ENCODE data around the gene TPSB2. TPM values are rescaled to one million over a fixed set of nuclear protein-coding genes. Genes with fewer than 3 reads are reported as not detected.
"Not testable (repeated sequence)": the region's sequence is repeated elsewhere in the genome, so short reads cannot be mapped to it uniquely, and the experiment has no call there.

The TPSB2 gene
- total RNA-seq, 1 donor from 2014 or later = not detected

DNA sequence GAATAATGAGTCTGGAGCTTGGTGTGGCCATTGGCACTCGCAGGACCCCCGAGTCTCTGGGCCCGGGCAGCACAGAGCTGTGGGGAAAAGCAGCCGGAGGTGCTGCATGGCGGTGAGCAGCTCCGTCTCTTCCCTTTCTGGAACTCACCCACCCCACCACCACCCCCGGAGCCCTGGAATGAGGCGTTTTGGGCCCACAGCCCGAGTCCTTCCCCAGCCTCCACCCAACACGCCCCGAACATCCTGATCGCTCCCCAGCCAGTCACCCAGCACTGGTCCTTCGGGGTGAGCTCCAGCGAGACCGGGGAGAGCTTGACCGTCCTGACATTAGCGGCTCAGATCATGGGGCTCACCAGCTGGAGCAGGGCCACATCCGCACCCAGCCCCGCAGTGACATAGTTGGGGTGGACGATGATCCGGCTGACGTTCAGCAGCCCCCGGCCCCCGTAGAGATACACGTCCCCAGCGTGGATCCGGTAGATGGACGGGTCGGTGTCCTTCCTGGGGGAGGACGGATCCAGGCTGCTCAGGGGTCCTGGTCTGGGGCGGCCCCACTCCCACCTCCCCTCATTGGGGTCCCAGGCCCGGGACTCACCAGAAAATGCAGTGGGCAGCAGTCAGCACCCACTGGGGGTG, 32.3 kb upstream of the TPSB2 start:
- DNase-seq (ENCODE audit: low read depth) = no peak

DNA sequence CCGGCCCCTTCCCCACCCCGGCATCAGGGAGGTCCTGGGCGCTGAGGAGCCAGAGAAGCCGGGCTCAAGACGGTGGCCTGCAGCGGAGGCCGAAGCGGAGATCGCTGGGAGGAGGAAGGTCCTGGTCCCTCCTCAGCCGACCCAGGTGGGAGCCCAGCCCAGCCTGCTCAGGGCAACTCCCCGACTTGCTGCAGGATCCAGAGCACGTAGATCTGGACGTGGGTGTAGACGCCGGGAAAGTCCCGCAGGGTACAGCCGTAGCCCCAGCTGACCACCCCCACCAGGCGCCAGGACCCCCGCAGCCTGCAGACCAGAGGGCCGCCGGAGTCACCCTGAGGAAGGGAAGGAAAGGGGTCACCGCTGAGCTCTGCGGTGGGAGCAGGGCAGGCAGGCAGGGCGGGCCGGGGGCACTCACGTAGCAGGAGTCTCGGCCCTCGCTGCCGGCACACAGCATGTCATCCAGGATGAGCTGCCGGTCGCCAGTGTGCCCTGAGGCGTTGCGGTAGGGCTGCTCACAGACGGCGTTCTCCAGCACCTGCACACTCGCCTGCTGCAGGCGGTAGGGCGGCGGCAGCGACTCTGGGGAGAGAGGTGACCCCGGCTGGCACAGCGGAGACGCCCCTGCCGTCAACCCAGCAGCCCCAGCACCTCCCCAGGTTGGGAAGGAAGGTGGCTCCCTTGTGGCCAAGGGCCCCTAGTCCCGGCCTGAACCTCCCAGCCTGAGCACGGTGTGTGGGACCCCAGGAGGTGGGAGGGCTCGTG, 31.3 kb upstream of the TPSB2 start:
- DNase-seq (ENCODE audit: low read depth) = no peak

DNA sequence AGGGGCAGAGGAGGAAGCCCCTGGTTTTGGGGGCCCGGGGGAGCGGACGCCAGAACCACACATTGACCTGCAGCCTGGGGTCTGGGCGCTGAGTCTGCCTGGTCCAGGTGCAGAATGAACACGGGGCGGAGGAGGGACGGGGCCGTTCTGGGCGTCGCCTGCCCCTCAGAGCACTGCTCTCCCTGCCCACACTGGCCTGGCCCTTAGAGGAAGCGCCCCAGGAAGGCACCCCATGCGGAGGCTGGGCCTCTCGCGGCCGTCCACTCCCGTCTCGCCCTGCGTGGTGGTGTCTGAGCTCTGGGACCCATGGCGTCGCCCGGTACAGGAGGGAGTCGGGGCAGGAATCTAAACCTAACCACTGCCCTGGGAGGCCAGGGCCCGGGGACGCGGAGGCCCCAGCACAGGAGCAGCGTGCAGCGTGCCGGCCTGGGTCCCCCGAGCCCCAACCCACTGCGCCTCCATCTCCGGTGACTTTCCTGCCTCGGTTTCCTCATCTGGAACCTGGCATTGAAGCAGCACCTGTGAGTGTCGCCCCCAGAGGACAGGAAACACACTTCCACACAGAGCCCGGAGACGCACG, 30.2 kb upstream of the TPSB2 start:
- no peak for DNase-seq (ENCODE audit: low read depth)

DNA sequence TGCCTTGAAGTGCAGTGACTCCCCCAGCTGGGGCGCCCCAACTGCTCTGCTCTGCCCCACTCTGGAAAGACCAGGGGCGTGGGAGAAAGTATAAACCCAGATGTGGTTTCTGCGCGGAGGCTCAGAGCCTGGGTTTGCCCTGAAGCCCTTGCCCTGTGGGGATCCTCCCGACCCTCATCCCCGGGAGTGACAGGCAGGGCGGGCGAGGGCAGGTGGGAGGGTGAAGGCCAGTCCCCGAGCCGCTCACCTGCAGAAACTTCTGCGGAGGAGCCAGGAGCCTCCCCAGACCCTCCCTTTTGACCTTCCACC, 29.7 kb upstream of the TPSB2 start:
- no peak for DNase-seq (ENCODE audit: low read depth)

DNA sequence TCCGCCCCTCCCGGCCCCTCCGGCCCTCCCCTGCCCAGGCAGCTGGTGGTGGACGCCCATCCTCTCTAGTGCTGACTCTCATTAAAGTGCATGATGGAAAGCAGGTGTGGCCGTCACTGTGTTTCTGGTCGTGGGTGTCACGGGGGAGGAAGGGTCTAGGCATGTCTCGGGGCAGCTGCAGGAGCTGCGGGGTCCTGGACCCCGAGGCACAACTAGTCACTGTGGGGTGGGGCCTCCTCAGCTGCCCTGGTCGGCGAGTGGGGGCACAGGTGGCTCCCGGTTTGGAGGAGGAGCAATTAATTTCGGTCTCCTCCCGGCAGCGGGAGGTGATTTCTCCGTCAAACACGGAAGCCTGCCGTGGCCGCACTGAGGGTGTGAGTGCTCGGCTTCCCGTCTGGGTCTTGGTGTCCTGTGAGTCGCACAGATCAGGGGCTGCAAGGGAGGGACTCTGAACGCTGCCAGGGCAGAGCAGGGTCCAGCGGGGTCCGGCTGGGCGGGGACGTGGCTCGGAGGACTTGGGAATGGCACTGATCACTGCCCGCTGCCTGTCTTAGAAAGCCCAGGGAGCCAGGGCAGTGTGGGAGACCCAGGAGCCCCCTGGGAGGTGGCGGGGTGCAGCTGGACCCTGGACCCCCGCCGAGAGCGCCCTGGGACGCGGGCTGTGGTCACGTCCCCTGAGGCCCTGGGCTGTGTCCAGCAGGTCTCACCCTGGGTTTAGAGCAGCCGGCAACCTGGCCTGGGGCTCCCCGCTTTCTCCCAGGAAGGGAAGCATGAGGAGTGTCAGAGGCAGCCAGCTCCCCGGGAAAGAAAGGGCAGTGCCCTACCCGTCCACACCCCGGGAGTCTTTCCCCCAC, 29.1 kb upstream of the TPSB2 start:
- DNase-seq (ENCODE audit: low read depth) = no peak

DNA sequence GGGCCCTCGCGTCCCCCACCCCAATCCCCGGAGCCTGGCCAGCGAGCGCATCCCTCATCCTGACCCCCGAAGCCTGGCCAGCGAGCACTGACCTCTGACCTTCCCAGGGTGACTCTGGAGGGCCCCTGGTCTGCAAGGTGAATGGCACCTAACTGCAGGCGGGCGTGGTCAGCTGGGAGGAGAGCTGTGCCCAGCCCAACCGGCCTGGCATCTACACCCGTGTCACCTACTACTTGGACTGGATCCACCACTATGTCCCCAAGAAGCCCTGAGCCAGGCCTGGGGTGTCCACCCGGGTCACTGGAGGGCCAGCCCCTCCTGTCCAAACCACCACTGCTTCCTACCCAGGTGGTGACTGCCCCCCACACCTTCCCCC, 28.2 kb upstream of the TPSB2 start:
- DNase-seq (ENCODE audit: low read depth) = no peak

DNA sequence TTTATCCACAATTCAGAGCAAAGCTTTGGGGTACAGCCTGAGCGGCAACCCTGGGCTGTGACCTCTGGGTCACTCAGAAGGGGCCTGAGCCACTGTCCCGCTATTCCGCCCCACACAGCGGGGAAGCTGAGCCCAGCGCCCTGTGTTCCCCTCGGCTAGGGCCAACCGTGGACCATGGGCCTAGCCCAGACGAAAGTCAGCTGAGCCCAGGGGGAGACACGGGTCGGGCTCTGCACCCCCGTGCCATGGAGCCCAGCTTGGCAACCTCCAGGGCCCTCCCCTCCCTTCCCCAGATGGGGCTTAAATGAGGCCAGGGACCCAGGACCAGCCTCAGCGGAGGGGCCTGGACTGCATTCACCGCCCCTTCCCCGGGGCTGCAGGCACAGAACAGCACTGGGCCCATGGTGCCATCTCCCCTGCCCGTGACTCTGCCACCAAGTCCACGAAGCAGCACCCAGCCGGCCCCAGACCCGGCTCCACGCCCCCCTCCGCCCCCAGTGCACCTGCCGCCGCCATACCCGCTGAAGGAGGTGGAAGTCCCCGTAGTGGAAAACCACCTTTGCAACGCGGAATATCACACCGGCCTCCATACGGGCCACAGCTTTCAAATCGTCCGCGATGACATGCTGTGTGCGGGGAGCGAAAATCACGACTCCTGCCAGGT, 27.7 kb upstream of the TPSB2 start:
- DNase-seq (ENCODE audit: low read depth) = no peak

DNA sequence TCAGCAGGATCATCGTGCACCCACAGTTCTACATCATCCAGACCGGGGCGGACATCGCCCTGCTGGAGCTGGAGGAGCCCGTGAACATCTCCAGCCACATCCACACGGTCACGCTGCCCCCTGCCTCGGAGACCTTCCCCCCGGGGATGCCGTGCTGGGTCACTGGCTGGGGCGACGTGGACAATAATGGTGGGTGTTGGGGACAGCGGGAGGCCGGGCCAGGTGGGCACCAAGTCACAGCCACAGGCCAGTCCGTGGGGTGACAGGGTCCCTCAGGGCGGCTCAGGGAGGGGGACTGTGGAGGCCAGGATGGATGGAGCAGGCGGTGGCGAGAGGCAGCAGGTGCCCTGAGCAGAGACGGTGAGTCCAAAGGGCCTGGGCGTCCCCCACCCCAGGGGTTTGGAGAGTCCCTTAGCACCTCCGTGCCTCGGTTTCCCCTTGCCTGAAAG, 26.9 kb upstream of the TPSB2 start:
- no peak for DNase-seq (ENCODE audit: low read depth)

DNA sequence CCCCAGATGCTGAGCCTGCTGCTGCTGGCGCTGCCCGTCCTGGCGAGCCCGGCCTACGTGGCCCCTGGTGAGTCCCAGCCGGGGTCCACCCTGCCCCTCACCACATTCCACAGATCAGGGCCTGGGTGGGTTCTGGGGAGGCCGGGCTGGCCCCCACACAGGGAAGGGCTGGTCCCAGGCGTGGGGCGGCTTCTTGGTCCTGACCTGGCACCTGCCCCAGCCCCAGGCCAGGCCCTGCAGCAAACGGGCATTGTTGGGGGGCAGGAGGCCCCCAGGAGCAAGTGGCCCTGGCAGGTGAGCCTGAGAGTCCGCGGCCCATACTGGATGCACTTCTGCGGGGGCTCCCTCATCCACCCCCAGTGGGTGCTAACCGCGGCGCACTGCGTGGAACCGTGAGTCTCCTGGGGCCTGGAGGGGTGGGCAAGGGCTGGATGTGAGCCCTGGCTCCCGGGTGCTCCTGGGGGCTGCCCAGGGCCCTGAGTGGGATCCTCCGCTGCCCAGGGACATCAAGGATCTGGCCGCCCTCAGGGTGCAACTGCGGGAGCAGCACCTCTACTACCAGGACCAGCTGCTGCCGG, 26.4 kb upstream of the TPSB2 start:
- not testable (repeated sequence) for DNase-seq (ENCODE audit: low read depth)

DNA sequence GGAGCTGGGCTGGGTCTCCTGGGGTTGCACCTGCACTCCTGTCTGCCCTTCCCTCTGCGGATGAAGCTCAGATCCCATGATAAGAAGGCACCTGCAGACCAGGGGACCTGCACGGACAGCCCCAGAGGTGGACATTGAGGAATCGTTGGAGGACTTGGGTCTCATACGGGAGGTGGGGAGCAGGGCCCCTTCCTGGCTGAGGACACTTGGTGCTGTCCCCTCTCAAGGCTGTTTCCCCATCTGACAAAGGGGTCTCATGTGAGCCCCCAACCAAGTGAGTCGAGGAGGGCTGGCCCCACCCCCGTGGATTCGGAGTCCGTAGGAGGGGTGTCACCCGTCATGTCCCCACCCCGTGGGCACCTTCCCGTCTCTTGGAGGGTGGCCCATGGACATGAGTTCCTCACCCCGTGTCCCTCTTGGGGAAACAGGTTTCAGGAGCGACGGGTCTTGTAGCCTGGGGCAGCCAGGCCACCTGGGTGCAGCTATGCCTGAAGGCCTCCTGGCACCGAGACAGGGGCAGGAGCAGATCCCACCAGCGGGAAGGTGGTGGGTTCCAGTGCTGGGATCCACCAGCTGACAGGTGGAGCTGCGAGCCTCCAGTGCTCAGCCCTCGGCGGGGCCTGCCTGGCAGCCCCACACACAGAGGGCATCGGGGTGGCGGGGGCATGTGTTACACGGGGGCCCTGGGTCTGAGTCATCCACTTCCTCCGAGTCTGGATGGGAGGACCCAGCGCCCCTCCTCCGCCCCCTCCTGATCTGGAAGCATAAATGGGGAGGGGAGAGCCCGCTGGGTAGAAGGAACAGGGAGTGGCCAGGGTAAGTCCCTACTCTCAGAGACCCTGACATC, 25.5 kb upstream of the TPSB2 start, which contains the start of gene TPSD1:
TPSD1 (plus strand) TSS at position 794 of the 847 bp plus-strand sequence. CDS start 212 bp downstream, outside the sequence.
- DNase-seq (ENCODE audit: low read depth) = not testable (repeated sequence)

DNA sequence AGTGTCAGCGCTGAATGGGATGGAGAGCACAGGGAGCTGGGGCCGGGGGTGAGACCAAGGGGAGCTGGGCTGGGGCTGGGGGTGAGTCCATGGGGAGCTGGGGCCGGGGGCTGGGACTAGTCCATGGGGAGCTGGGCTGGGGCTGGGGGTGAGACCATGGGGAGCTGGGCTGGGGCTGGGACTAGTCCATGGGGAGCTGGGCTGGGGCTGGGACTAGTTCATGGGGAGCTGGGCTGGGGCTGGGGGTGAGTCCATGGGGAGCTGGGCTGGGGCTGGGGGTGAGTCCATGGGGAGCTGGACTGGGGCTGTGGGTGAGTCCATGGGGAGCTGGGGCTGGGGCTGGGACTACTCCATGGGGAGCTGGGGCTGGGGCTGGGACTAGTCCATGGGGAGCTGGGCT, 24.8 kb upstream of the TPSB2 start:
- not testable (repeated sequence) for DNase-seq (ENCODE audit: low read depth)

DNA sequence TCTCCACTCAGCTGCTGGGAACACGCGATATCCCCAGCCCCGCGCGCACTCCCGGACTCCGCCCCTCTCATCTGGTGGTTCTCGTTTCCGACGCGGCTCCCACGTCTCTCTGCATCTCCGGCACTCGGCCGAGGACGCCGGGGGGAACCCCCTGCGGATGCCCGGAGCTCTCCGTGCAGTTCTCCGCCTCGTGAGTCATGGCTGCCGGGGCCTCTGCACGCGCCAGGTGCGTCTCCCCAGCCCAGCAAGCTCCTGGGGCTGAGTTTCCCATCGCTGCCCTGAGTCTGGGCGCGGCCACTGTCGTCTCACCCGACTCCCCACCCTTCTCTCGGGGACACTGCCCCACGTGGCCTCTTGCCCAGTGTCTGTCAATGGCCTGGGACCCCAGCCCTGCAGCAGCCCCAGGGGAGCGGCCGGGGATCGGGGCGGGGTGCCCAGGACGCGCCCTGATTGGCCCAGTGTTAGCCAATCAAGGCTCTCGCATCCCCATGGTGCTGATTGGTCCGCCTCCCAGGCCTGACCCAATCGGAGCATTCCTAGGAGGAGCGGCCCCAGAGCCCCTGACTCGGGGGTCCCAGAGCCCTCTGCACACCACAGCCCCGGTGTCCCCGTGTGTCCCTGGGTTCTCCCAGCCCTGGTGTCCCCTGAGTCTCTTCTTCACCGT, 23.8 kb upstream of the TPSB2 start:
- not testable (repeated sequence) for DNase-seq (ENCODE audit: low read depth)

DNA sequence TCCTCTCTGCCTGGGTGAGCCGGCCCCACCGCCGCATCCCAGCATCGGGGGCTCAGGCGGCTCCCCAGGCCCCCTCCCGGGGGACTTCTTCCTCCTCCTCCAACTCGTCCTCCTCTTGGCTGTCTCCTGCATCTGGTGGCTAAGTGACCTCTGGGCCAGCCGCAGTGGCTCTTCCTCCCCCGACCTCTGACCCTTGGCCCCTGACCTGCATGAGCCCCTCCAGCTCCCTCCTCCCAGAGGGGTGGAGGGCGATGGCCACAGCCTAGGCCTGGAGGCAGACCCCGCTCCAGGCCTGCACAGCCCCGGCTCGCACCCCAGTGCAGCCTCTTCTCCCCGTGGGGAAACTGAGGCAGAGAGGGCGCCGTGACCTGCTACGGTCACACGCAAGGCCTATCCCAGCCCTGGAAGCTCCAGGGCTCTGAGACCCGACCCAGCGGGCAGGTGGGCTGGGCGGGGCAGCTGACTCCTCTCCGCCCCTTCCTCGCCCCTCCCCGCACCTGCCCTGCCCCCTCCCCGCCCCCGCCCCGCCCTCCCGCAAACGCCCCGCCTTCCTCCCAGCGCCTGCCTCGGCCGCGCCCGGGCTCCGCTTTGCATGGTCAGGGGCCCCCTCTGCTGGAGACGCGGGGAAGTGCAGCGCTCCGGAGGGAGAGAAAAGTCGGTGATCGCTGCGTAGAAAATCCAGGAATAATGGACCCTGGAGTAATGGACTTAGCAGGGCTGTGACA, 19.2 kb upstream of the TPSB2 start:
- DNase-seq (ENCODE audit: low read depth) = not testable (repeated sequence)

DNA sequence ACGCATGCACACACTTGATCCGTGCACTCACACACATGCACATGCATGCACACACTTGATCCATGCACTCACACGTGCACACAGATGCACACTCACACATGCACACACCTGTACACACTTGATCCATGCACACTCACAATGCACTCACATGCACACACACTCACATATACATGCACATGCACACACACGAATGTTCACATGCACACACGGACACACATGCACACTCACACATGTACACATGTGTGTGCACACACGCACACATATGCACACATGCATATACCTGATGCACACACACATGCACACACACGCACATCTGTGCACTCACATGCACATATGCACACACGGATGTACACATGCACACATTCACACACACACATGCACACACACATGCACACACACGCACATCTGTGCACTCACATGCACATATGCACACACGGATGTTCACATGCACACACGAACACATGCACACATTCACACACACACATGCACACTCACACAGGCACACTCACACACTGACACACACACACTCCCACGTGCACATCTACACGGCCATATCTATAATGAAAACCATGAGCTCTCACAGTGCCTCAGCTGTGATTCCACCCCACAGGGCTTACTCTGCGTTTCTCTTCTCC, 18.0 kb upstream of the TPSB2 start:
- not testable (repeated sequence) for DNase-seq (ENCODE audit: low read depth)

DNA sequence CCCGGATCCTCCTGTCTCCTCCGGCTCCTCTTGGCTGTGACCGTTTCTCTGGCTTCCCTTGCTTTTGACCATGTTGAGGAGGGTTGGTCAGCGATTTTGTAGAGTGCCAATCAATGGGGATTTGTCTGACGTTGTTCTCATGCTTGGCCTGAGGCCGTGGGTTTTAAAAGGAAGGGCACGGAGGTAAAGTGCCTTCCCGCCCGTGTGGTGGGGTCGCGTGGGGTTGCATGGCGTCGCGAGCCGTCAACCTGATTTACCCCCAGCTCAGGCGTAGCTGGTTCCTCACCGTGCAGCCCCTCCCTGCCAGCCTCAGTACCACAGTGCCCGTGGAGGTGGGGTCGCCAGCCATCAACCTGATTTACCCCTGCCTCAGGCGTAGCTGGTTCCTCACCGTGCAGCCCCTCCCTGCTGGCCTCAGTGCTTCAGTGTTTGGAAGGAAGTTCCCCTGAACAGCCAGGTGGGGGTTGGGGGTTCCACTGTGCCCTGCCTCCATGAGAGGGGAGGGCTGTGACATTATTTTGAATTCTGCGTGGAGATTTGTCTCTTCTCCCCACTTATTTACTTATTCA, 15.6 kb upstream of the TPSB2 start:
- no peak for DNase-seq (ENCODE audit: low read depth)

DNA sequence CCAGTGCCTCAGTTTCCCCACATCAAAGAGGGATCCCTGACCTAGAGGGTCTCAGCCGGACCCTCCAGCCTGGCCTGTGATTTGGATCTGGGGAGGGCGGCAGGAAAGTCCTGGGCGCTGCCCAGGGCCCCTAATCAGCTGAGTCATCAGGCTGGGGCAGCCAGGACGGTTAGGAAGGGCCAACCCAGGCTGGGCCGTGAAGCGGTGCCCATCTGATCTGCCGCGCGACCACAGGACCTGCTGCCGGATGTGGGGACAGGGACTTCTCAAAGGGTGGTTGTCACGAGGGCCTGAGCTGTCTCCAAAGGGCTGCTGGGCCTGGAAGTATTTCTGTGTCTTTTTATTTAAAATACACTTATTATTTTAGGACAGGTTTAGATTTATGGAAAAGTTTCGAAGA, 14.9 kb upstream of the TPSB2 start:
- DNase-seq (ENCODE audit: low read depth) = peak; percentile 3

Data from myocyte (in vitro differentiated cells).